H1 (cell line): Measurements from ENCODE around the gene SP7. TPM values are rescaled to one million over a fixed set of nuclear protein-coding genes. Genes with fewer than 3 reads are reported as not detected.

Experiments used
- CTCF ChIA-PET: fragments of 300-600 bp; sonication (Branson Sonifier 250); formaldehyde crosslinking; loops from one replicate; lab custom pipeline; 2021; ENCODE audit not compliant: partially characterized antibody; lab: Charles Lee
- POLR2A ChIA-PET: fragments of 300-600 bp; sonication (Branson Sonifier 250); formaldehyde crosslinking; loops from one replicate; lab custom pipeline; 2021; ENCODE audit warnings: inconsistent platforms; ENCODE audit not compliant: partially characterized antibody; lab: Charles Lee
- DNase-seq, 2 experiments: peaks; one replicate each; pipeline versions ENCODE4 v3.0.0 to v3.0.0-alpha.2; 2010 to 2022; ENCODE audit warnings: low spot score in 2 of 2, low read depth in 1 of 2, mixed read lengths in 1 of 2
- FAIRE-seq: peaks from 2 replicates; lab custom pipeline; 2011; peaks lifted over from hg19 to GRCh38; lab: Jason Lieb, UNC
- H2AFZ ChIP-seq: 2 replicates; pipeline ENCODE4 v1.8.1; 2012; ENCODE audit warnings: low read length, inconsistent platforms
- H2AK5ac ChIP-seq: 2 replicates; pipeline ENCODE4 v1.6.1; 2013; ENCODE audit warnings: low read depth, low read length
- H2BK120ac ChIP-seq: replicated peaks from 2 replicates; pipeline ENCODE3; 2013; ENCODE audit warnings: low read depth, low read length, inconsistent platforms
- H2BK12ac ChIP-seq: 2 replicates; pipeline ENCODE4 v1.6.1; 2013; ENCODE audit warnings: low read depth, low read length
- H2BK15ac ChIP-seq: 2 replicates; pipeline ENCODE4 v1.6.1; 2013; ENCODE audit warnings: low read length
- H2BK20ac ChIP-seq: 2 replicates; pipeline ENCODE4 v1.6.1; 2013; ENCODE audit warnings: low read length
- H2BK5ac ChIP-seq: 2 replicates; pipeline ENCODE4 v1.6.1; 2013; ENCODE audit warnings: low read depth, low read length
- H3K14ac ChIP-seq: 2 replicates; pipeline ENCODE4 v1.6.1; 2013; ENCODE audit warnings: inconsistent platforms; ENCODE audit not compliant: insufficient read length
- H3K18ac ChIP-seq: 2 replicates; pipeline ENCODE4 v1.6.1; 2013; ENCODE audit warnings: low read length; ENCODE audit errors: extremely low read depth
- H3K23ac ChIP-seq: 2 replicates; pipeline ENCODE4 v1.6.1; 2013; ENCODE audit warnings: inconsistent platforms; ENCODE audit not compliant: insufficient read length
- H3K23me2 ChIP-seq: 2 replicates; pipeline ENCODE4 v1.6.1; 2013; ENCODE audit warnings: low read depth, low read length
- H3K27ac ChIP-seq: 2 replicates; pipeline ENCODE4 v1.6.1; 2011; ENCODE audit warnings: low read depth, low read length, inconsistent platforms
- H3K27me3 ChIP-seq, 4 experiments: replicated peaks in 1 of 4; 1 replicate in 1 of 4; 2 replicates in 3 of 4; pipeline versions ENCODE4 v1.6.1 to v1.8.1; 2011 to 2013; ENCODE audit warnings: low read length in 3 of 4, mild to moderate bottlenecking in 3 of 4, inconsistent platforms in 2 of 4, mixed read lengths in 2 of 4, moderate library complexity in 1 of 4; ENCODE audit not compliant: control insufficient read depth in 3 of 4, insufficient read depth in 3 of 4; ENCODE audit errors: extremely low read depth in 1 of 4
- H3K36me3 ChIP-seq, 4 experiments: 2 replicates each; pipeline versions ENCODE4 v1.6.1 to v1.8.1; 2011 to 2013; ENCODE audit warnings: mild to moderate bottlenecking in 4 of 4, low read length in 3 of 4, moderate library complexity in 2 of 4, control low read depth in 1 of 4, inconsistent platforms in 1 of 4; ENCODE audit not compliant: insufficient read depth in 4 of 4, control insufficient read depth in 2 of 4
- H3K4ac ChIP-seq: replicated peaks from 2 replicates; pipeline ENCODE3; 2013; ENCODE audit warnings: low read length, low read depth, mixed read lengths, inconsistent platforms; ENCODE audit not compliant: insufficient read length
- H3K4me1 ChIP-seq, 4 experiments: replicated peaks in 1 of 4; 1 replicate in 1 of 4; 2 replicates in 3 of 4; pipeline versions ENCODE4 v1.6.1 to v1.8.1; 2011 to 2013; ENCODE audit warnings: low read length in 3 of 4, inconsistent platforms in 2 of 4, mixed read lengths in 1 of 4; ENCODE audit not compliant: insufficient read depth in 4 of 4, control insufficient read depth in 3 of 4
- H3K4me2 ChIP-seq, 2 experiments: 2 replicates each; pipeline versions ENCODE4 v1.6.1 to v1.8.1; 2011 to 2013; ENCODE audit warnings: low read depth in 2 of 2, low read length in 2 of 2, control low read depth in 1 of 2, inconsistent platforms in 1 of 2, mild to moderate bottlenecking in 1 of 2; ENCODE audit not compliant: insufficient read depth in 1 of 2
- H3K4me3 ChIP-seq, 4 experiments: fragments of 200-600, 300-600 bp in 1 of 4; sonication (generic), shearing (Covaris generic), sonication (Bioruptor Twin) in 1 of 4; 2 replicates each; pipeline versions ENCODE4 v1.5.1 to v1.8.1; 2011 to 2016; ENCODE audit warnings: low read length in 4 of 4, low read depth in 3 of 4, control low read depth in 2 of 4, inconsistent platforms in 2 of 4, mild to moderate bottlenecking in 2 of 4, mixed read lengths in 1 of 4, moderate library complexity in 1 of 4; ENCODE audit not compliant: insufficient read depth in 2 of 4; ENCODE audit errors: extremely low read depth in 1 of 4
- H3K56ac ChIP-seq: replicated peaks from 2 replicates; pipeline ENCODE3; 2013; ENCODE audit warnings: low read depth, mild to moderate bottlenecking, mixed read lengths, low read length, inconsistent platforms; ENCODE audit not compliant: insufficient read length
- H3K79me1 ChIP-seq: 2 replicates; pipeline ENCODE4 v1.6.1; 2013; ENCODE audit warnings: low read depth, low read length, control low read depth
- H3K79me2 ChIP-seq, 2 experiments: 2 replicates each; pipeline versions ENCODE4 v1.6.1 to v1.8.1; 2012 to 2013; ENCODE audit warnings: low read length in 2 of 2, mild to moderate bottlenecking in 2 of 2, inconsistent platforms in 1 of 2; ENCODE audit not compliant: insufficient read depth in 2 of 2, control insufficient read depth in 1 of 2
- H3K9ac ChIP-seq, 4 experiments: replicated peaks in 1 of 4; 1 replicate in 1 of 4; 2 replicates in 3 of 4; pipeline versions ENCODE4 v1.6.1 to v1.8.1; 2011 to 2013; ENCODE audit warnings: low read depth in 3 of 4, low read length in 3 of 4, control low read depth in 2 of 4, mild to moderate bottlenecking in 2 of 4, moderate library complexity in 2 of 4, inconsistent platforms in 1 of 4; ENCODE audit errors: extremely low read depth in 1 of 4
- H3K9me3 ChIP-seq, 2 experiments: 2 replicates each; pipeline versions ENCODE4 v1.6.1 to v1.8.1; 2012 to 2013; ENCODE audit warnings: mild to moderate bottlenecking in 2 of 2, moderate library complexity in 2 of 2, control low read depth in 1 of 2, inconsistent platforms in 1 of 2, low read depth in 1 of 2, low read length in 1 of 2, mixed read lengths in 1 of 2; ENCODE audit not compliant: insufficient read depth in 2 of 2
- H4K20me1 ChIP-seq, 2 experiments: replicated peaks in 1 of 2; 2 replicates each; pipeline versions ENCODE3 to v1.8.1; 2011 to 2013; ENCODE audit warnings: inconsistent platforms in 2 of 2, low read length in 2 of 2, mild to moderate bottlenecking in 1 of 2; ENCODE audit not compliant: insufficient read depth in 2 of 2, control insufficient read depth in 1 of 2
- H4K5ac ChIP-seq: 2 replicates; pipeline ENCODE4 v1.6.1; 2013; ENCODE audit warnings: low read length, low read depth, mixed read lengths, inconsistent platforms; ENCODE audit not compliant: insufficient read length
- H4K8ac ChIP-seq: 2 replicates; pipeline ENCODE4 v1.8.0; 2013; ENCODE audit warnings: mild to moderate bottlenecking, moderate library complexity, low read length, inconsistent platforms; ENCODE audit not compliant: insufficient read depth; ENCODE audit errors: extremely low read depth
- H4K91ac ChIP-seq: replicated peaks from 2 replicates; pipeline ENCODE3; 2013; ENCODE audit warnings: low read length, mixed read lengths, inconsistent platforms; ENCODE audit not compliant: insufficient read length
- CHD2 ChIP-seq: IDR thresholded peaks from 2 replicates; pipeline ENCODE4 v1.6.1; 2012; ENCODE audit warnings: low read length, improper control_type of control experiment
- MAX ChIP-seq: IDR thresholded peaks from 2 replicates; pipeline ENCODE4 v1.6.1; 2012; ENCODE audit warnings: inconsistent platforms
- RBBP5 ChIP-seq: IDR thresholded peaks from 2 replicates; pipeline ENCODE4 v1.7.1; 2012; ENCODE audit warnings: low read depth, mild to moderate bottlenecking, inconsistent platforms, low read length, moderate library complexity, borderline replicate concordance
- TBP ChIP-seq: IDR thresholded peaks from 2 replicates; pipeline ENCODE4 v1.6.1; 2011; ENCODE audit warnings: low read depth, low read length, improper control_type of control experiment
- WGBS, 2 experiments: shearing (Covaris generic) in 1 of 2; methylation state at CpG; one replicate each; pipeline versions ENCODE4 v1.1.6 to v1.1.7; 2013 to 2015; ENCODE audit warnings: low lambda C conversion rate in 2 of 2, mixed read lengths in 2 of 2, inconsistent platforms in 1 of 2, low coverage in 1 of 2, missing lambda C conversion rate in 1 of 2; ENCODE audit not compliant: insufficient replicate concordance in 2 of 2, insufficient coverage in 1 of 2, insufficient read length in 1 of 2; ENCODE audit errors: extremely low coverage in 1 of 2, missing lambda C conversion rate in 1 of 2; 5-methylcytosine and 5-hydroxymethylcytosine counted together
- polyA plus RNA-seq, 7 experiments: library from polyadenylated mRNA; depleted of rRNA in 3 of 7; stranded (reverse) in 5 of 7; unstranded in 2 of 7; fragments of >200 nt in 5 of 7; fragments of 200-250 nt in 2 of 7; gene quantifications; 1 replicate in 5 of 7; 2 replicates in 1 of 7; 4 replicates in 1 of 7; pipeline versions ENCODE4 v1.2.1 to v1.2.3, GENCODE V29; 2011 to 2013; ENCODE audit warnings: missing spikeins in 2 of 7, mixed read lengths in 2 of 7
- total RNA-seq: library from RNA; stranded (reverse); fragmentation: NEBNext Ultra II Directional; extraction: Animal tissue kit (Norgen Biotek cat#: 25700); gene quantifications from 2 replicates; pipeline ENCODE4 v1.2.1, GENCODE V29; 2021

Gene SP7
- total and polyA plus RNA-seq, 2 of the 8 experiments (the other 6 are each of a cell fraction or from before 2014, with no cell fraction given) = 0.12 to 0.13 TPM

- Histone ChIP-seq H4K5ac (no peak overlapping the region), H4K8ac (no peak overlapping the region), H3K4me1 (no peaks in the 10 kb centered on the region), H3K4ac (no peak overlapping the region), H2BK12ac (no peak overlapping the region), H3K9me3 (no peaks in the 10 kb centered on the region), H3K14ac (no peak overlapping the region), H2AFZ (no peak overlapping the region), H3K27me3 (no peaks in the 10 kb centered on the region), H2BK120ac (no peak overlapping the region), H3K9ac (no peak overlapping the region), H3K23ac (no peak overlapping the region), H3K27ac (no peak overlapping the region), H3K18ac (no peak overlapping the region), H2BK5ac (no peak overlapping the region), H3K79me1 (no peaks in the 10 kb centered on the region), H2BK15ac (no peak overlapping the region), H2AK5ac (no peak overlapping the region), H3K36me3 (peaks cover 28 to 75% (median 63%) of the 10 kb centered on the region in 4 experiments; a peak in 7 of 8 replicates), H3K4me3 (no peak overlapping the region), H3K79me2 (no peaks in the 10 kb centered on the region), H3K4me2 (no peak overlapping the region), H4K91ac (no peak overlapping the region), H4K20me1 (peaks cover 0 to 7% of the 10 kb centered on the region in 2 experiments), H3K23me2 (no peaks in the 10 kb centered on the region), H3K56ac (no peak overlapping the region), H2BK20ac (no peak overlapping the region)
- CTCF ChIA-PET = interaction anchor here (0.6 to 28.3 kb wide), 15 partner anchors 8 to 229 kb away, joined by 3 to 573 read pairs (median 4); partner anchors contain the start of genes ESPL1, ITGB7 and MYG1
- FAIRE-seq (no peak), DNase-seq (no peak)
- 89% methylated on average over 3 of the region's 3 CpGs; no CpG with 5 or more reads in 1 of the 2 experiments for WGBS, 2 experiments
- TF ChIP-seq CHD2 (no peak), MAX (no peak), TBP (no peak), RBBP5 (no peak)
- POLR2A ChIA-PET = interaction anchor here (0.7 to 9.3 kb wide), 7 partner anchors 8 to 219 kb away, joined by 3 to 76 read pairs (median 5); partner anchors contain the start of genes ESPL1 and PFDN5
Measured at GRCh38 chr12:53279283-53279869, 56.8 kb downstream of the SP7 start.
